GM21825 (cell line): ENCODE measurements around the gene ZNHIT6.

Experiments
- ATAC-seq: cut with Tn5 transposase; IDR thresholded peaks from one replicate; pipeline ENCODE4 v1.9.1; 2021; ENCODE audit warnings: mild to moderate bottlenecking, moderate library complexity; ENCODE audit not compliant: unreplicated experiment

ZNHIT6 gene

DNA sequence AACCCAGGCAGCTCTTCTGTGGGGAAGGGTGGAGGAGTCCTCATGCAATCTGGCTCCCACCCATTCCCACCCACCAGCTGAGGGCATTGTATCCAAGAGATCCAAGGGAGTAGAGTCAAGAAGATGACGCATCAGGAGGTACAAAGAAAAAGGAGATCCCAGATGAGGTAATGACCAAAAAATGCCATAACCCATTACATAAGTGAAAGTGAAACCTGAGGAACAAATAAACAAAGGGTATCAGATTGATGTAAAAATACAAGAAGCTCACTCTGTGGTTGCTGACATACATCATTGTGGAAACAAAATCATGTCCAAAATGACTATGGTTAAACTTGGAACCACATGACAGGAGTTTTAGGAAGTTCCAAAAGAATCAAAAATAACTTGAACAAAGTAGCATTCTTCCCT lies 85.2 kb downstream of the ZNHIT6 start:
- ATAC-seq = no peak

GRCh38 chr1:85621430-85621829 lies 86.8 kb downstream of the ZNHIT6 start:
- ATAC-seq = no peak

DNA sequence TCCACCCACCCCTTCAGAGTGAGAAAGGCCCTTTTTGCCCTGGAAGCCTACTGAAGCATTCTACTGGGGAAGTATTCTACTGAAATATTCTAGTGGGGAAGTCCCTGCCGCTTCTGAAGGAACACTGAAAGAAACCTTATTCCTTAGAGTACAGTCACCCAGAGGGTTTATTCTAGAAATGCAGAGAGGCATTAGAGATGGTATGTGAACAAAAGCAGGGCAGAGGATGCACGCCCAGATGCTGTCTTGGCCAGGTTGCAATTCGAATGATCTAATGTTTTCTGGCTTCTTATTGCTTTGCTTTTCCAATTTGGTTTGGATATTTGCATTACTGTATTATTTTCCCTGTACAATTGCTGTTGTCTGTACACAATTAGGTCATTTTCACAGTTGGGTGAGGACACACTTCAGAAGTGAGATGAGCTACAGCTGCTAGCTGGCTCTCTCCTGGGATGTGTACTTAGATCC lies 90.6 kb downstream of the ZNHIT6 start:
- ATAC-seq = no peak

GRCh38 chr1:85616736-85617135 lies 91.5 kb downstream of the ZNHIT6 start:
- no peak for ATAC-seq

- ATAC-seq = no peak
These were observed 91.9 kb downstream of the ZNHIT6 start for GRCh38 chr1:85616364-85616705.

DNA sequence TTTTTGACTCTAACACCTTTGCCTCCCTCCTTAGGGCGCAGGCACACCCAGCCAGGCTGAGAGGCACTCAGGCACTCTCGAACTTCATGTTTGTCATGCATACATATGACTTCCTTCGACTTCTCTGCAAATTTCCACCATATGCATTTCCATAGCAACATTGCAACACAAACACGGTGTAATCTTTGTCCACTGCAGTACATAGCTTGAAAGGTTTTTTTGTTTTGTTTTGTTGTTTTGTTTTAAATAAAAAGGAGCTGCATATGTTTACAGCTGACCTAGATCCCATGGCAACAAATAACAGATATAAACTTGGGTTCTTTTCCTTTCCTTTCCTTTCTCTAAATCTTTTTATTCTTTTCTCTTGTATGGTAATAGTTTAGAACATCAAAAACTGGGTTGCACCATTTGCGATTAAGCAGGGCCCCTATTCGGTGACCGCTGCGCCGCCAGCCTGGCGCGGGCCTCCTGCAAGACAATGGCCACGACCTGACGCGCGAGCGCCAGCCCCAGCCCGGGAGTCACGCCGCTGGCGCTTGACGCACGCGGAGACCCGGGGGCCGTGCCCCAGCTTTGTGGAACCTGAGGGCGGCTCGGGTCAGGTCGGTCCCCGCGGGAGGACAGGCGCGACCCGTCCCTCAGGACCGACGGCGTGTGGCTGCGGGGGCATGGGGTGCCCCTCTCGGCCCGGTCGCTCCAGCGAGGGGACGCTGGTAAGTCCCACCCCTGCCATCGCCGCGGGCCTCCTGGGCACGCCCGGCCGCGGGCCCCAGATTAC lies 92.5 kb downstream of the ZNHIT6 start:
- ATAC-seq = no peak

GRCh38 chr1:85612704-85613361 lies 95.4 kb downstream of the ZNHIT6 start:
- no peak for ATAC-seq

GRCh38 chr1:85611856-85612255 lies 96.4 kb downstream of the ZNHIT6 start:
- ATAC-seq = no peak

DNA sequence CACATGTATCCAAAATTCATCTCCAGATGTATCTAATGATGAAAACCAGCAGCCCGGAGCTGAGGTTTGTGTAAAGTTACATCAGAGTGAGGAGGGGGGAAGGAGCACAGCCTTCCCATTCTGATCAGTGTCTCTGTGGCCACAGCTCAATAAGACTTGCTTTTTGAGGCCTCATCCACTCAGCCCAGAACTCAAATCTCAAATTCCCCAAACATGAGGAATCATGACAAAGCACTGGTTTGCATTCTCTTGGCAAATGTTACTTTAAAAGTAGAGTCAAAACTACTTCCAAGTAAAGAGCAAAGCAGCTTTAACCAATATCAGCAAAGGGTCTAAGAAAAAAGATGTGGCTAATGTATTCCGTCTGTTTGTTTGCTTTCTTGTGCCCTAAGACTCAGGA lies 96.8 kb downstream of the ZNHIT6 start:
- no peak for ATAC-seq

GRCh38 chr1:85609976-85610375 lies 98.3 kb downstream of the ZNHIT6 start:
- no peak for ATAC-seq

DNA sequence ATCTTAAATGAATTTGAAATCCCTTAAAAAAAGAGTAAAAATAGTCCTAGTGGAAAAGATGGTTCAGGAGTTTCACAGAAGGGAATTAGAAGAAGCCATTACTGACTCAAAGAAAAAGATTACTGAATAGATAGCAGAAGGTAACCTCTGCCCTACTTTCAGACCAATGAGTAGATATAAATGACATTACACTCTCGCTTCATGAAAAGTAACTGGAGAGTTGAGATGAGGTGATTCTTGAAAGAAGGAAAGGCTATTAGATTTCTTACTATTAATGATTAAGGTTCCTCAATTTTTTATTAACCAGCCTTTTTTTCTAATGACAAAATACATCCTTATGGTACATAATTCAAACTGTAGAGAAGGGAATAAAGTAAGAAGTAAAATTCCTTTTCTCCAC lies 99.4 kb downstream of the ZNHIT6 start:
- no peak for ATAC-seq

- ATAC-seq = no peak
These were observed 100.3 kb downstream of the ZNHIT6 start for GRCh38 chr1:85607921-85608265.

DNA sequence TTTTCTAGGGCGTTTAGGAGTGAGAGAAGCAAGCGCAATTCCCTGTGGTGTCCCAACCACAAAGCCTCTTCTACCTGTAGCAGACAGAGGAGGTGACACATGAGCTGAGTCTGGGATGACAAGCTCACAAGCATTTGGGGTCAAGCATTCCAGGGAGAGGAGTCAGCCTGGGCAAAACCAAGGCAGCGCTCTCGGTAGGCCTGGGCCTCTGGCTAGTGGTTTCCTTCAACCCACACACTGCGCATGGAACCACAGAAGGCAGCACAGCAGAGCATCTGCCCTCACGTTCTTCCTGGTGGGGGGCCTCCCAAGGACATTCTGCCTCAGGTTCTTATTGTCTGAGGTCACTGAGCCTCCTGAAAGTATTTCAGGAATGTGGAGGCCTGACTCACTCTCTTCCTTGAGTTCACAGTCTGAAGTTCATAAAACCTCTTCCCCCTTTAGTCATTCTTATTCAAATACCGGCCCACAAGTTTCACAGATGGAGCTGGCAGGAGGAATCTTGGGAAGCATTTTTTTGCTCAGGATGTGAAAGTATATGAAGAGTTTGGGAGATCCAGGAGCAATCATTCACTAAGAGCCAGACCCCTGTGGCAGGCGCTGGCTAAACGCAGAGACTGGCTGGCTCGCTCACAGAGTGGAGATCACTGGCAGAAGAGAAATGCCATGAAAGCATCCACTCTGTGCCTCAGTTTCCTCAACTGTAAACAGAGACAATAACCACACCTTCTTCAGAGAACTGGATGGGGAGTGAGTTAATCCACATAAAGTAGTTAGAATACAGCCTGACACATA lies 100.9 kb downstream of the ZNHIT6 start:
- ATAC-seq = no peak

- ATAC-seq = no peak
These were observed 101.8 kb downstream of the ZNHIT6 start for GRCh38 chr1:85606414-85606800.

DNA sequence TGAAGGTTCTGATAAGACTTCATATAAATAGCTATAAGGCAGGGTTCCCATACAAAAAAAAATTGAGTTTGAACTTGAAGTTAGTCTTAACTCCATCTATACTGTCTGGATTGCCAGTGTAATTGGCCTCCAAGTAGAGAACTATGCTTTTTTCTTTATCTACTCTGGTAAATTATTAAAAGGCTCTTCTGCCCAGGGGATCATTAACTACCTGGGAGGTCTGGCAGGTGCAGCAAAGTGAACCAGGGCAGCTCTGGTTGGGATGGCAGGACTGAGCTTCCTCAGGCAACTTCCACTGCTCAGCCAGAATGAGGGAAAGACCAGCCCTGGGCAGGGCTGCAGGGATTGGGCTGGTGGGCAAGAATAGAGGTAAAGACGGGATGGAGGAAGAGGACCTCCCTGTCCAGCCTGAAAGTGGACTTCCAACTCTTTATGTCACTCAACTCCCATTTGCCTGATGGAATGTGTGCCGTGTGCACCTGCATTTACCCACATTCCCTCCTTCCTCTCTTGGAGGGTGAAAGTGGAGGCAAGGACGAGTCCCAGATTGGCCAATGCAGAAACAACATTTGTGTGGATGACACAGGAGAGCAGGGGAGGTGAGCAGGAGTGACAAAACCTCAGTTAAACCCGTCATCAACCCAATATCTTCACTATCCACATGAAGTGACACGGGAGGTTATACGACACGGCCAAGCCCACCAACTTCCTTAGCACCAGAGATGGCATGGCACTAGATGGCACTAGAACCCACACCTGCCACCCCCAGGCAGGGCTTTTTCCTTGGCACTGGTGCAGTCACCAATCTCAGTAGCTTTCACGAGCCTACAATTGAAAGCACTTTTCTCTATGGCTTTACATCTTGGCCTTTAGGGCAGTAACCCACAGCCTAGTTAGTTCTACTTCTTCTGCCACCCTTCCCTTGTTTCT lies 102.5 kb downstream of the ZNHIT6 start:
- ATAC-seq = no peak

- ATAC-seq = no peak
These were observed 103.8 kb downstream of the ZNHIT6 start for GRCh38 chr1:85604298-85604997.

DNA sequence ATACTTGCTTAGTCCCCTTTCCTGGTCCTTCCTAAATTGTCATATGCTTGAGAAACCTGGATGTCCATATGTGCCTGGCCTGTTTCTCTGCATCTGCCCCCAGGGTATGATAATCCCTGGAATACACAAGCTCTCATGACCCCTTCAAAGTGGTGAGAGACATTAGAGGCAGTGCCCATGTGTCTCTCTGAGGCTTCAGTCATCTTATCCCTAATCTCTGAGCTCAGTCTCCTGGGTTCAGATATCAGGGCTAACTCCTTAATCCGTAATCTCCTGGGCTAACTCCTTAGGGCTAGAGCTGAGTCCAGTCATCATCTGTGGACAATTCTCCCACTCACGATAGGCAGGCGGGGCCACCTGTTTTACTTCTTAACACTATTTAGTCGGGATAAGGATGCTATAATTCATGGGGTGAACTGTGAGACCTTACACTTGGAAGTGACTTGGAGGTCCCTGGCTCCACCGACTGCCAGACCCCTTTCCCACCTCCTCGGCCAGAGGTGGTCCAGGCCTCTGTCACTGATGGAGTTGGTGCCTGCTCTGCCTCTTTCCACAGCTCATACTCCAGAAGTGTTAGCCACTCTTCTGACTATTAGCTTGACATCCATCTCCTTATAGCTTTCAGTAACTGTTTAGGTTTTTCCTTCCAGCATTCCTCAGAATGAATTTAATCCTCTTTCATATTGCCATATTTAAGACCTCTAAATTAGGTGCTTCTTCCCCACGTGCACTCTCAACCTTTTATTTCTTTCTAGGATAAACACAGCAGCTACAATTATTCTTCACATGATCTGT lies 105.0 kb downstream of the ZNHIT6 start:
- no peak for ATAC-seq

DNA sequence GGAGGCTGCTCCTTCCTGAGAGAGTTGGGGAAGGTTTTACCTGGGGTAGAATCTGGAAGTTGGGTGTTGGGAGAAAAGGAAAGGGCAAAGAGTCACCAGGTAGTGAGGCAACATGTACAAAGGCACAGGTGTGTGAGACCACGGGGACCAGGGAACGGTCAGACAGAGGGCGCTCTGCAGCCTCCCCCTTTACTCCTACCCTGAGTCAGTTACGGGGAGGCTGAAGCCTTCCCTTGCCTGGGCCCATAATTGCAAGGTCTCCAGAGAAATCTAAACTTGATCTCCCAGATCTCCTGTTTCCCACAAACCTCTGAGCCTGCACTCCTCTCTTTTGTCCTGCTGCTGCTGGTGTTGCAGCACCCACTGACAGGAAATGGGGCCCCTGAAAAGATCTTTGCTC lies 105.7 kb downstream of the ZNHIT6 start:
- no peak for ATAC-seq

DNA sequence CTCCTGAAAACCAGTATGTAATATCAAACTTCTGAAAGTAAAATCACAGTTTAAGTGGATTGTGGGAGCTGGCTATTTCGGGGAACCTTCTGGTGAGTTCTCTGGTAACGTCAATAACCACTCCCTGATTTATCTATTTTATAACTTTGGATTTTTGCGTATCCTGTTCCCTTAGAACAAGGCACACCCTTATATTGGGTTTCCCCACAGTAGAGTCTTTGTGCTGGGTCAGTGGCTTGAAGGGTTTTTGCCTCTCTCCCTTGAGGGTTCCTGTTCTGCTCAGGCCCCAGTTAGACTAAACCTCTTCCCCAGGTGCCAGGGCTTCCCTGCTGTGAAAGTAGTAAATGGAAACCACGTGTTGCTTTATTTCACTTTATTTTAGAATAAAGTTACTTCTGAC lies 106.3 kb downstream of the ZNHIT6 start:
- ATAC-seq = no peak
